ENCODE measurements around the gene CHCHD3. TPM values are rescaled to one million over a fixed set of nuclear protein-coding genes. Genes with fewer than 3 reads are reported as not detected.

CHCHD3 gene
- total RNA-seq, 1 donor from 2014 or later = 50.6 TPM

DNA sequence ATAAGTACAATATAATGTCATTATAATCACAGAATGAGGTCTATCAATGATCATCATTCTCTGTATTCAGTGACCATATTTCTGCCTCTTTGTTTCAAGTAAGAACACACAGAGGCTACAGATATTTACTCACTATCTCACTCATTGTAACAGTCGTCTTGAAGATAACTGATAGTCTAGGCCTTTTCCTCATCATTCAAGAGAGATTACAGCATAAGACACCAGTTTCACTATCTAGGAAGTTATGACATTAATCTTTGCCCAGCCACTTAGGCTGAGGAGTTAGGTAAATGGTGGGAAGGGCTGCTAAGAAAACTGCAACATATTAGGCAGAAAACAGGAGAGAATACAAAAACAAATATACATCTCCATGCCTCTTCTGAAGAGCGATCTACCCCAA is 125.3 kb downstream of the CHCHD3 start:
- no peaks in the 10 kb centered on the region for H3K27me3 ChIP-seq
- intact Hi-C loops (cut with DNase I) = no loop called here
- TF ChIP-seq CTCF (IDR thresholded peaks at IDR 0.05) = no peak
- TF ChIP-seq POLR2A (IDR thresholded peaks at IDR 0.05) = no peak
- no peak for TF ChIP-seq POLR2AphosphoS5 (IDR thresholded peaks at IDR 0.05; ENCODE audit: insufficient read depth in 1 of 2, low read depth in 1 of 2)
- DNase-seq (ENCODE audit: extremely low spot score in 2 of 2) = no peak
- no peak overlapping the region for H3K27ac ChIP-seq
- no peaks in the 10 kb centered on the region for H3K36me3 ChIP-seq
- no peak overlapping the region for H3K4me3 ChIP-seq
- no peaks in the 10 kb centered on the region for H3K4me1 ChIP-seq
- H3K9me3 ChIP-seq = no peaks in the 10 kb centered on the region

GRCh38 chr7:132953468-132953867 is 128.4 kb downstream of the CHCHD3 start:
- Histone ChIP-seq H3K4me1 (no peaks in the 10 kb centered on the region), H3K4me3 (no peak overlapping the region), H3K27me3 (no peaks in the 10 kb centered on the region), H3K9me3 (no peaks in the 10 kb centered on the region), H3K27ac (no peak overlapping the region), H3K36me3 (no peaks in the 10 kb centered on the region)
- intact Hi-C loops (cut with DNase I) = no loop called here
- no peak for DNase-seq (ENCODE audit: extremely low spot score in 2 of 2)
- TF ChIP-seq POLR2AphosphoS5 (IDR thresholded peaks at IDR 0.05; ENCODE audit: insufficient read depth in 1 of 2, low read depth in 1 of 2) (no peak), POLR2A (IDR thresholded peaks at IDR 0.05) (no peak), CTCF (IDR thresholded peaks at IDR 0.05) (no peak)

GRCh38 chr7:132950725-132951124 is 131.2 kb downstream of the CHCHD3 start:
- TF ChIP-seq CTCF (IDR thresholded peaks at IDR 0.05) (no peak), POLR2A (IDR thresholded peaks at IDR 0.05) (no peak), POLR2AphosphoS5 (IDR thresholded peaks at IDR 0.05; ENCODE audit: insufficient read depth in 1 of 2, low read depth in 1 of 2) (no peak)
- H3K27me3 ChIP-seq = no peaks in the 10 kb centered on the region
- no peaks in the 10 kb centered on the region for H3K9me3 ChIP-seq
- DNase-seq (ENCODE audit: extremely low spot score in 2 of 2) = no peak
- H3K4me3 ChIP-seq = no peak overlapping the region
- H3K4me1 ChIP-seq = no peaks in the 10 kb centered on the region
- intact Hi-C loops (cut with DNase I) = no loop called here
- H3K36me3 ChIP-seq = no peaks in the 10 kb centered on the region
- H3K27ac ChIP-seq = no peak overlapping the region

- Histone ChIP-seq H3K27ac (no peak overlapping the region), H3K27me3 (no peaks in the 10 kb centered on the region), H3K4me3 (no peak overlapping the region), H3K9me3 (no peaks in the 10 kb centered on the region), H3K36me3 (no peaks in the 10 kb centered on the region), H3K4me1 (no peaks in the 10 kb centered on the region)
- TF ChIP-seq POLR2AphosphoS5 (IDR thresholded peaks at IDR 0.05; ENCODE audit: insufficient read depth in 1 of 2, low read depth in 1 of 2) (no peak), CTCF (IDR thresholded peaks at IDR 0.05) (no peak), POLR2A (IDR thresholded peaks at IDR 0.05) (no peak)
- intact Hi-C loops (cut with DNase I) = no loop called here
- no peak for DNase-seq (ENCODE audit: extremely low spot score in 2 of 2)
Measured at GRCh38 chr7:132947011-132947410, 134.9 kb downstream of the CHCHD3 start.

DNA sequence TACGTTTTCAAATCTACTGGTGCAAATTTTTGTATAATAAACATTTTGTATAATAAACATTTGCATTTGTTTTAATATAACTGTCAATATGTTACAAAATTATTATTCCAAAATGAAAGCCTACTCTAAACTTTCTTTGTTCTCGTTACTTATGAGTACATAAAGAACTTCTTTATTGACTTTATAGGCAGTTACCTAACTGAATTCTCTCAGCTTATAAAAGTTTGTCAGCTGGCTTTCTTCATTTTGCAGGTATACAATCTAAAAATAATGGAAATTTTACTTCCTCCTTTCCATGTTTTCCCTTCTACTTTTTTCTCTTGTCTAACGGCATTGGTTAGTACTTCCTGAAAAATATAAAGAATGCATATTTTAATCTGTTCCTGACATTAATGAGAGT is 137.1 kb downstream of the CHCHD3 start:
- no peak for TF ChIP-seq POLR2A (IDR thresholded peaks at IDR 0.05)
- TF ChIP-seq POLR2AphosphoS5 (IDR thresholded peaks at IDR 0.05; ENCODE audit: insufficient read depth in 1 of 2, low read depth in 1 of 2) = no peak
- TF ChIP-seq CTCF (IDR thresholded peaks at IDR 0.05) = no peak
- intact Hi-C loops (cut with DNase I) = no loop called here
- no peak overlapping the region for H3K4me3 ChIP-seq
- no peaks in the 10 kb centered on the region for H3K9me3 ChIP-seq
- no peaks in the 10 kb centered on the region for H3K36me3 ChIP-seq
- no peaks in the 10 kb centered on the region for H3K27me3 ChIP-seq
- H3K4me1 ChIP-seq = no peaks in the 10 kb centered on the region
- no peak overlapping the region for H3K27ac ChIP-seq
- DNase-seq (ENCODE audit: extremely low spot score in 2 of 2) = no peak

All from vagina (tissue), 2 donors.